GM12801 (cell line): ENCODE data around the gene CNTN5.

ENCODE experiments used
- CTCF ChIP-seq: IDR thresholded peaks from one replicate; pipeline ENCODE4 v1.5.1; 2011; ENCODE audit warnings: control low read depth; ENCODE audit not compliant: insufficient read length; ENCODE audit errors: extremely low read depth

Gene CNTN5

GRCh38 chr11:99117603-99118002 lies 96.9 kb downstream of the CNTN5 start:
- no peak for TF ChIP-seq CTCF

DNA sequence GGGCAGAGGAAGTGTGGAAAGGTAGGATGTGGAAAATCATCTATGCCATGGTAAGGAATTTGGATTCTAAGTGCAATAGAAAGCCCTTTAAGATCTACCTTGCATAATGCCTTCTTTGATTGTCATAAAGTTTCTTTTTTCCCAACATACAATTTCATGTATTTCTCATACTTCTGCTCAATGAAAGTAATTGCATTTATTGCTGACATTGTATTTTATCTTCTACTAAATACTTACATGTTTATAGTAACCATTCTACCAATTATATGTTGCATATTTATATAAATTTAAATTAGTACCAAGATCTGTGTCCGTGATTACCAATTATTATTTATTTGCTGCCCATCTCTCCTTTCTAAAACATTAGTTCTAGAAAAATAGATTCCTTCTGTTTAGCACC lies 114.8 kb downstream of the CNTN5 start:
- no peak for TF ChIP-seq CTCF

- no peak for TF ChIP-seq CTCF
These were observed 121.5 kb downstream of the CNTN5 start for GRCh38 chr11:99142237-99142636.

DNA sequence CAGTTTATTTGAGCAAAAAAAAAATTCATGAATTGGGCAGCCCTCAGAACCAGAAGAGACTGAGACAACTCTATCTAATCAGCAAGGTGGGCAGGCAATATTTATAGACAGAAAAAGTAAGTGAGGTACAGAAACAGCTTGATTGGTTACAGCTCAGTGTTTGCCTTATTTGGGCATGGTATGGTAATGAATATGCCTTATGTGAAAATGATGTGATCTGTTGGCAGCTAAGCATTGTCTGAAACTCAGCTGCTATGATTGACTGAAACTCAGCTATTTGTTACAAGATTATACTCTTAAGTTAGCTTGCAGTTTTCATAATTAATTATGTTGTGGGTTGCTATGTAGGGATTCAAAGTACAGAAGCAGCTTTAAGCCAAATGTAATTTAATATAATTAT lies 127.6 kb downstream of the CNTN5 start:
- no peak for TF ChIP-seq CTCF

DNA sequence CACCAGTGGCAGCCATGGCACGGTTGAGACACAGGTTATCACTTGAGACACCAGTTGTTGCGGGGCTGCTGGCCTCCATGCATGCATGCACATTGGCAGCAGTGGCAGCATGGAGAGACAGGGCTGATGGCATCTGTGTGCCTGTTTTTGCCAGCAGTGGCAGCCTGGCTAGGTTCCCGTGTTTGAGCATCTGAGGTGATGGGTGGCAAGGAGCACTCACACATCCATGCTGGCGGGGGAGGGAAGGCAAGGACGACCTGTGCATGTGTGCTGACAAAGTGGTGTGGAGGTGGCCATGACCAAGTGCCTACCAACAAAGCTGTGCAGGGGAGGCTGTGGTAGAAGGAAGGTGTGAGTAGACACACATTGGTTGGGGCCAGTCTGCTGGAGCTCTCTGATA lies 133.5 kb downstream of the CNTN5 start:
- TF ChIP-seq CTCF, result no peak

GRCh38 chr11:99160447-99160846 lies 139.7 kb downstream of the CNTN5 start:
- TF ChIP-seq CTCF, result no peak

DNA sequence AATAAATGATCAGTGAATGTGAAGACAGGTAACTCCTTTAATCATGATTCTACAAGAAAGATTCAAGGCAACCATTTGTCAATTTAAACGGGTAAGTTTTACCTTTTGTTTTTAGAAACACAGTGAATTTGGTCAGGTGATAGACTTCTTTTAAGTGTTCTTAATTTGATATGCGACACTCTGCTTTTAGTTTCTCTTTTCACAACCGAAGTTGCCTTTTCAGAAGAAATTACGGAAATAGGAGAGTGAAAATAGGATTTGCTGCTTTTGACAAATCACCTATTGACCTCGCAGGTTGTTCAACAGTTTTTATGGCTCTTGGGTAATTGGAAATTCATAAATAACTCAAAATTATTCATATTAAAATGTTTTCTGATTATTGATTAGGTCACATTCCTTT lies 142.1 kb downstream of the CNTN5 start:
- TF ChIP-seq CTCF, result no peak

DNA sequence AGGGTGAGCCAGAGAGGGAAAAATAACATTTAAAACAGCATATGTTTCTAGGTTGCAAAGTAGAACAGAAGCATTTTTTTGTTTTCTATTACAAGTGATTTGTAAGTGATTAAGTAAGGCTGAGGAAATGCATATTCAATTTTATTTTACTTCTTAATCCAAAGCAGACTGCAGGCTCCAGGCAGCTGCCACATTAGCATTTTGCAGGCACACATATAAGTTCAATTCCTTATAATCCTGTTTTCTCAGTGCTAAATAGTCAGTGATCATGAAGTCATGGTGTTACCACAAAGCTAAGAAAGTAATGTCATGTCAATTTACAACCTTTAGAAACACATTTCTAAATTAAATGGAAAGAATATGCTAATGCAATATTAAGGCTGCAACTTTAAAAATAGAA lies 149.8 kb downstream of the CNTN5 start:
- no peak for TF ChIP-seq CTCF
